HG03558 (cell line): ENCODE results near the gene ARHGEF11.

Experiments used
- ATAC-seq: cut with Tn5 transposase; IDR thresholded peaks from one replicate; pipeline ENCODE4 v1.9.1; 2021; ENCODE audit warnings: moderate number of reproducible peaks; ENCODE audit not compliant: unreplicated experiment; ENCODE audit errors: extremely low read depth

ARHGEF11 gene

DNA sequence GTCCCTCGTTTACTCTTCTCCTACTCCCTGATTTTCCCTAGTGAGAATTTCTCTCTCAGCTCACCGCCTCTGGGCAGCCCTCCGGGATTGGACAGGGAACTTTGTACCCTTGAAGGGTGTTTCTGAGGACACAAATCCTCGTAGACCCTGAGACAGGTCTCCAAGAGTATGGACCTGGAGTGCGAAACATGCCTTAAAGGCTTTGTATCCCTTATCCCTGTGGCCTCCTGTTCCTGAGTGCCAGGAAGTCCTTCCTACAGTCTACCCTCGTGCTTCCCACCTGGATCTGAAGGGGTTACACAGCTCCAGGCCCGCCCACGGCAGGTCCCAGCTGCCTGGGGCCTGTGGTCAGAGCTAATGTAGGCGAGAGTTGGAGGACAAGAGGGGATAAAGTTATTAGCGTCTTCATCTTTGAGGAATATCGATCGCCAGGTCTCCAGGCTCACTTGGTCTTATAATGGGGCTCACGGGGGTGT, 159.6 kb downstream of the ARHGEF11 start:
- no peak for ATAC-seq

DNA sequence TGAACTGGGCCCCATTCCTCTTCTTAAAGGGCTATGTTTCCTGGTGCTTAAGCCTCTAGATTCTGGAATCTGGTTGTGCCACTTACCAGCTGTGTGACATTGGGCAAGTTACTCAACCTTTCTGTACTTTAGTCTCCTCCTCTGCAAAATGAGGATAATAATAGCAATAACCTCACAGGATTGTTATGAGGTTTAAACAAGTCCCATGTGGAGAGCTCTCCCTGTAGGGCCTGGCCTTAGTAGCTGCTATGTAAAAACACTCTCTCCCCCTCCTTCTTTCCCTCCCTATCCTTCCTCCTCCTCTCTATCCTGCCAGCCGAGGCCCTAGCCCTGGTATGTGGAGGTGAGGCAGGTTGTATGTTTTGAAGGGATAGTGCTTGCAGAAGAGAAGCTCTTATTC, 160.2 kb downstream of the ARHGEF11 start:
- ATAC-seq = no peak
